Measurements from ENCODE around the gene CFAP299. TPM values are rescaled to one million over a fixed set of nuclear protein-coding genes. Genes with fewer than 3 reads are reported as not detected.
A peak's percentile ranks its signal among the peaks of the same experiment; 100 is the strongest.

CFAP299 gene
- total RNA-seq, 1 donor from 2014 or later: not detected

GRCh38 chr4:80365928-80366327 lies 30.4 kb downstream of the CFAP299 start:
- intact Hi-C loops (cut with micrococcal nuclease): loop anchor here (5.0 to 10.0 kb wide), 2 partner anchors 621 to 689 kb away; no protein-coding TSS in a partner anchor
- no peak for DNase-seq
- no peak overlapping the region for H3K27ac ChIP-seq (replicated peaks)
- peaks cover 16% of the 10 kb centered on the region for H3K27me3 ChIP-seq (ENCODE audit: low read depth)
- no peak overlapping the region for H3K4me3 ChIP-seq
- no peaks in the 10 kb centered on the region for H3K4me1 ChIP-seq
- peak; percentile 57 for TF ChIP-seq CTCF (IDR thresholded peaks at IDR 0.05; ENCODE audit: borderline replicate concordance)
- no peaks in the 10 kb centered on the region for H3K36me3 ChIP-seq
- H3K9me3 ChIP-seq (replicated peaks): peaks cover 4% of the 10 kb centered on the region

DNA sequence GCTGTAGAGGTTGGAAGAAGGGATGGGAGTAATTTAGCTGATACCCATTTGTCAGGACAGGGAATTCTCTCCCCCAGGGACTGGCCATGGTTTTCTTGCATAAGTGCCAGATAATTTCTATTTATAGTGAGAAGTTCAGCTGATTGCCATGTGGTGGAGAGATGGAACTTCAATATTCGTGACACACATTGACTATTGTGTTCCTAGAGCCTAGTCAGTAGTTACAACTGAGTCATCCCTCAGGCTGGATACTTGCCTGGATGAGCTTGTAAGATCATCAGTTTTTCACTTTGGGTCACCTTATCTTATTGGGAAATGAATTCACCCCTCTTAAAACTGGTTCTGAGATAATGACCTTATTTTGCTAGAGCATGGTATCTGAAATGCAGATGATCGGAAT lies 32.2 kb downstream of the CFAP299 start:
- no peak for DNase-seq
- H3K36me3 ChIP-seq: no peaks in the 10 kb centered on the region
- no peak overlapping the region for H3K27ac ChIP-seq (replicated peaks)
- H3K4me1 ChIP-seq: no peaks in the 10 kb centered on the region
- peaks cover 10% of the 10 kb centered on the region for H3K27me3 ChIP-seq (ENCODE audit: low read depth)
- peaks cover 15% of the 10 kb centered on the region for H3K9me3 ChIP-seq (replicated peaks)
- H3K4me3 ChIP-seq: no peak overlapping the region
- TF ChIP-seq CTCF (IDR thresholded peaks at IDR 0.05; ENCODE audit: borderline replicate concordance): no peak
- intact Hi-C loops (cut with micrococcal nuclease): loop anchor here (5.0 to 10.0 kb wide), 2 partner anchors 620 to 687 kb away; no protein-coding TSS in a partner anchor

DNA sequence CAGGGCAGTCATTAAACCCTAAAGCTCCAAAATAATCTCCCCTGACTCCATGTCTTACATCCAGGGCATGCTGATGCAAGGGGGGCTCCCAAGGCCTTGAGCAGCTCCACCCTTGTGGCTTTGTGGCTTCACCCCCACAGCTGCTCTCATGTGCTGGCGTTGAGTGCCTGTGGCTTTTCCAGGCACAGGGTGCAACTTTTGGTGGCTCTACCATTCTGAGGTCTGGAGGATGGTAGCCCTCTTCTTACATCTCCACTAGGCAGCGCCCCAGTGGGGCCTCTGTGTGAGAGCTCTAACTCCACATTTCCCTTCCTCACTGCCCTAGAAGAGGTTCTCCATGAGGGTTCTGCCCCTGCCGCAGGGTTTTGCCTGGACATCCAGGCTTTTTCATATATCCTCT lies 35.1 kb downstream of the CFAP299 start:
- Histone ChIP-seq H3K27ac (replicated peaks) (no peak overlapping the region), H3K4me3 (no peak overlapping the region), H3K36me3 (no peaks in the 10 kb centered on the region), H3K9me3 (replicated peaks) (peaks cover 15% of the 10 kb centered on the region), H3K27me3 (ENCODE audit: low read depth) (no peaks in the 10 kb centered on the region), H3K4me1 (no peaks in the 10 kb centered on the region)
- intact Hi-C loops (cut with micrococcal nuclease): no loop called here
- no peak for DNase-seq
- TF ChIP-seq CTCF (IDR thresholded peaks at IDR 0.05; ENCODE audit: borderline replicate concordance): no peak

GRCh38 chr4:80371046-80371445 lies 35.5 kb downstream of the CFAP299 start:
- peaks cover 15% of the 10 kb centered on the region for H3K9me3 ChIP-seq (replicated peaks)
- H3K27ac ChIP-seq (replicated peaks): no peak overlapping the region
- intact Hi-C loops (cut with micrococcal nuclease): no loop called here
- H3K4me1 ChIP-seq: no peaks in the 10 kb centered on the region
- no peaks in the 10 kb centered on the region for H3K27me3 ChIP-seq (ENCODE audit: low read depth)
- no peak for DNase-seq
- H3K36me3 ChIP-seq: no peaks in the 10 kb centered on the region
- no peak for TF ChIP-seq CTCF (IDR thresholded peaks at IDR 0.05; ENCODE audit: borderline replicate concordance)
- H3K4me3 ChIP-seq: no peak overlapping the region

DNA sequence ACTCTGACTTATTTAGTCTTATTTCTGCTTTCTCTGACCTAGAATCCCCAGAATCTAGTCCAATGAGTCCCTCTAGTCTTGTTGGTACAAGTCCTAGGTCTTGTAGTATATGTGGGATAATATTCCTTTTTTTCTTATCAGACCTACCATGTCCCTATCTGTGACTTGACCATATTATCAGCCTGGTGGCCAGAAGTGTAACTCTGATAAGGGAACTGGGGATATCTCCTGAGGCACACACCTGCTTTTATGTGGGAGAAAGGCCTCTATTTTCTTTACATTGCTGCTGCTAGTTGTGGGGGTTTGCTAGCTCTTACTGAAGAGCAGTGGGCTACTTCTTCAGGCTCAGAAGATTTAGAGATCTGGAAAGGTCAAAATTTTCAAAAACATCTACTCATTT lies 38.6 kb downstream of the CFAP299 start:
- H3K4me1 ChIP-seq: no peaks in the 10 kb centered on the region
- intact Hi-C loops (cut with micrococcal nuclease): no loop called here
- H3K9me3 ChIP-seq (replicated peaks): peaks cover 15% of the 10 kb centered on the region
- TF ChIP-seq CTCF (IDR thresholded peaks at IDR 0.05; ENCODE audit: borderline replicate concordance): no peak
- no peaks in the 10 kb centered on the region for H3K27me3 ChIP-seq (ENCODE audit: low read depth)
- H3K4me3 ChIP-seq: no peak overlapping the region
- H3K27ac ChIP-seq (replicated peaks): no peak overlapping the region
- no peaks in the 10 kb centered on the region for H3K36me3 ChIP-seq
- no peak for DNase-seq
